H1 (cell line): ENCODE results near the gene KRT13. TPM values are rescaled to one million over a fixed set of nuclear protein-coding genes. Genes with fewer than 3 reads are reported as not detected.

ENCODE experiments used
- YY1 ChIP-seq: IDR thresholded peaks from 2 replicates; pipeline ENCODE4 v1.6.1; 2011; ENCODE audit warnings: low read depth, mild to moderate bottlenecking, low read length
- polyA plus RNA-seq, 7 experiments: library from polyadenylated mRNA; depleted of rRNA in 3 of 7; stranded (reverse) in 5 of 7; unstranded in 2 of 7; fragments of >200 nt in 5 of 7; fragments of 200-250 nt in 2 of 7; gene quantifications; 1 replicate in 5 of 7; 2 replicates in 1 of 7; 4 replicates in 1 of 7; pipeline versions ENCODE4 v1.2.1 to v1.2.3, GENCODE V29; 2011 to 2013; ENCODE audit warnings: missing spikeins in 2 of 7, mixed read lengths in 2 of 7
- total RNA-seq: library from RNA; stranded (reverse); fragmentation: NEBNext Ultra II Directional; extraction: Animal tissue kit (Norgen Biotek cat#: 25700); gene quantifications from 2 replicates; pipeline ENCODE4 v1.2.1, GENCODE V29; 2021

KRT13 gene
- total and polyA plus RNA-seq, 2 of the 8 experiments (the other 6 are each of a cell fraction or from before 2014, with no cell fraction given): 0.09 TPM; not detected in 1

GRCh38 chr17:41500131-41500911 lies 5.1 kb downstream of the KRT13 start (continued):
- TF ChIP-seq YY1: no peak
